GM19438 (cell line): ENCODE measurements around the gene FARS2.
A peak's percentile ranks its signal among the peaks of the same experiment; 100 is the strongest.

Experiments used
- ATAC-seq: cut with Tn5 transposase; IDR thresholded peaks from one replicate; pipeline ENCODE4 v1.9.1; 2021; ENCODE audit warnings: low read depth; ENCODE audit not compliant: unreplicated experiment

The FARS2 gene

GRCh38 chr6:5813625-5814027 lies 552.3 kb downstream of the FARS2 start:
- peak; percentile 80 for ATAC-seq

DNA sequence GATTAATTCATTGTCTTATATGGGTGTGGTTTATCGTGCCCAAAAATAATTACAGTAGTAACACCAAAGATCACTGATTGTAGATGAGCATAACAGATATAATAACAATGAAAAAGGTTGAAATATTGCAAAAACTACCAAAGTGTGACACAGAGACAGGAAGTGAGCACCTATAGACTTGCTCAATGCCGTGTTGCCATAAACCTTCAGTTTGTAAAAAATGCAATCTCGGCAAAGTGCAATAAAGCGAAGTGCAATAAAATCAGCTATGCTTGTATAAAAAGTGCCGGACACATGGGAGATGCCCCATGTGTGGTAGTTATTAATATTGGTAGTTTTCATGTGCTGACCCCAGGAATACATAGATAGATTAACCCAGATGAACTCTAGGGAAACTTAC lies 552.8 kb downstream of the FARS2 start:
- no peak for ATAC-seq

DNA sequence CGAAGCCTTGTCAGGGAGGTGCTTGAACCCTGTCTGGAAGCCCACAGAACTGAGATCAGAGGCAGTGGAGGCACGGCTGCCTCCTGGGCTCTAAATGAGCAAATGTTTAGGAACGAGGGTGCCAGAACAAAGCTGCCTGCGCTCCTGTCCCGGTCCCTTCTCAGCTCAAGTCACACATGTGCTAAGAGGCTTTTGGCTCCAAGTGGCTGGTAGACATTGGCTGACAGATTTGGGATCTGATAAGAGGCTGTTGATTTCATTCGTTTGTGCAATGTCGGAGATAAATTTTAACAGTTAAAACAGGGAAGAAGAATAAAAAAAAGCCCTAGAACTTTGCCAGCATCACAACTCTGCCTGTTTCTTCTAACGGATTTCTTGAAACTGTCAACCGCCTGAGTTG lies 553.6 kb downstream of the FARS2 start:
- ATAC-seq, result no peak

DNA sequence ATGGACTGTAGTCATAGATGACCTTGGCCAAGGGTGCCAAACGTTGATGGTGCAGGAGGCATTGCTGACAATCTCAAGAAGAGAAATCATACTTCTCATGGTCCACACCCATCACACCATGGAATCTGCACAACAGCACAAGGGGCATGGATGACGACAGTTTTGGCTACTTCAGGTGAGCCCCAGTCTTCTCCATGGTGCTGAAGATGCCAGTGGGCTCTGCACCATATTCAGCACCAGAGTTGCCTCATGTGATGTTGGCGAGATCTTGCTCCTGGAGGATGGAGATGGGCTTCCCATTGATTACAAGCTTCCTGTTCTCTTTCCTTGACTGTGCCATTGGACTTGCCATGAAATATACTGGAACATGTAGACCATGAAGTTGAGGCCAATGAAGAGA lies 556.6 kb downstream of the FARS2 start:
- no peak for ATAC-seq

DNA sequence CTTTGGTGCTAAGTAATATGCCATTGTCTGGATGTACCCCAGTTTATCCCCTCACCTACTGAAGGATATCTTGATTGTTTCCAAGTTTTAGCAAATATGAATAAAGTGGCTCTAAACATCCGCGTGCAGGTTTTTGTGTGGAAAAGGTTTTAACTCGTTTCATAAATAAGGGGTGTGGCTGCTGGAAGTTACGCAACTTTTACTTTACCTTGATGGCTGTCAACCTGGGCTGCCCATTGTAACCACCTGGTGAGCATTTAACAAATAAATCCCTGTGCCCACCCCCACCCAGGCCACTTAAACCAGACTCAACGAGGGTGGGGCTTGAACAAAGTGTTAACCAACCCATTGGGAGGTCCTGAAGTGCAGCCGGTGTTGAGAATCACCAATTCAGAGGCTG lies 557.6 kb downstream of the FARS2 start:
- ATAC-seq, result no peak
